Mesodermal cell (in vitro differentiated cells): ENCODE results near the gene C19orf44.

Experiments used
- H3K27ac ChIP-seq: 2 replicates; pipeline ENCODE4 v1.7.0; 2013; ENCODE audit warnings: mild to moderate bottlenecking, low read depth, low read length, moderate library complexity; ENCODE audit not compliant: severe bottlenecking
- H3K36me3 ChIP-seq: 2 replicates; pipeline ENCODE4 v1.7.1; 2013; ENCODE audit warnings: mild to moderate bottlenecking, low read length, moderate library complexity; ENCODE audit not compliant: control insufficient read depth, insufficient read depth
- H3K4me1 ChIP-seq: one replicate; pipeline ENCODE4 v1.7.1; 2013; ENCODE audit warnings: mild to moderate bottlenecking, low read length; ENCODE audit not compliant: insufficient read depth, control insufficient read depth, poor library complexity, severe bottlenecking
- H3K4me3 ChIP-seq: 2 replicates; pipeline ENCODE4 v1.7.0; 2013; ENCODE audit warnings: low read length, control low read depth, mild to moderate bottlenecking; ENCODE audit not compliant: insufficient read depth, poor library complexity, severe bottlenecking; ENCODE audit errors: extremely low read depth
- H3K9me3 ChIP-seq: 2 replicates; pipeline ENCODE4 v1.7.1; 2013; ENCODE audit warnings: mild to moderate bottlenecking, low read length, moderate library complexity; ENCODE audit not compliant: control insufficient read depth
- WGBS, 2 experiments: methylation state at CpG; one replicate each; pipeline ENCODE4 v1.1.5; 2013; ENCODE audit warnings: missing lambda C conversion rate in 2 of 2; ENCODE audit not compliant: insufficient coverage in 2 of 2; 5-methylcytosine and 5-hydroxymethylcytosine counted together

C19orf44 gene

DNA sequence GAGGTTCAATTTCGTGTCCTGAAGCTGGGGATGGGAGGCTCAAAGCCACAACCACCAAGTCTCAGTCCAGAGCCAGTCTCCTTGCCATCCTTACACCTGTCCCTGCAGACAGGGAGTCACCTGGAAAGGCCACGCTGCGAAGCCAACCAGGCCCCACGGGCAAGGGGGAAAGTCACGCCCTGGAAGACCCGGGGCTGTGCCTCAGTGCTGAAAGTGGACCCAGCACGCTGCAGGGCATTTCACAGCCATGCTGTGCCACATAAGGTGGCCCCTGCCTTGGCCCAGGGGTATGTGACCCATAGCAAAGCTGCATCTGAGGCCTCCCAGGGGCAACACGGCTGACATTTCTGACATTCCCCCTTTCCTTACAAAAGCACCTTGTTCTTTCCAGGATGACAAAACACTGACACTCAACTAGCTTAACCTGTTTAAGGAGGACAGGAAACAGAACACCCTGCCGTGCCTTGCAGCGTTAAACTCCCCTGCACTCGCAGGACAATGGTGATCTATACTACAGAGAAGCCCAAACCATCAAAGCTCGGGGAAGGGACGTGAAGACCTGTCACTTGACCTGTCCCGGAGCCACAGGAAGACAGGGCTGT is 31.2 kb downstream of the C19orf44 start:
- no peak overlapping the region for H3K27ac ChIP-seq
- WGBS, 2 experiments: 84 to 88% methylated on average over 12 to 13 of the region's 14 CpGs
- no peak overlapping the region for H3K4me3 ChIP-seq
- peaks cover 100% of the 10 kb centered on the region for H3K36me3 ChIP-seq
- H3K4me1 ChIP-seq: no peaks in the 10 kb centered on the region
- no peaks in the 10 kb centered on the region for H3K9me3 ChIP-seq

- no peaks in the 10 kb centered on the region for H3K9me3 ChIP-seq
- no peak overlapping the region for H3K4me3 ChIP-seq
- peaks cover 100% of the 10 kb centered on the region for H3K36me3 ChIP-seq
- 90 to 98% methylated on average over 10 to 11 of the region's 12 CpGs for WGBS, 2 experiments
- H3K4me1 ChIP-seq: no peaks in the 10 kb centered on the region
- no peak overlapping the region for H3K27ac ChIP-seq
Observed at GRCh38 chr19:16527971-16528521, 31.9 kb downstream of the C19orf44 start.

DNA sequence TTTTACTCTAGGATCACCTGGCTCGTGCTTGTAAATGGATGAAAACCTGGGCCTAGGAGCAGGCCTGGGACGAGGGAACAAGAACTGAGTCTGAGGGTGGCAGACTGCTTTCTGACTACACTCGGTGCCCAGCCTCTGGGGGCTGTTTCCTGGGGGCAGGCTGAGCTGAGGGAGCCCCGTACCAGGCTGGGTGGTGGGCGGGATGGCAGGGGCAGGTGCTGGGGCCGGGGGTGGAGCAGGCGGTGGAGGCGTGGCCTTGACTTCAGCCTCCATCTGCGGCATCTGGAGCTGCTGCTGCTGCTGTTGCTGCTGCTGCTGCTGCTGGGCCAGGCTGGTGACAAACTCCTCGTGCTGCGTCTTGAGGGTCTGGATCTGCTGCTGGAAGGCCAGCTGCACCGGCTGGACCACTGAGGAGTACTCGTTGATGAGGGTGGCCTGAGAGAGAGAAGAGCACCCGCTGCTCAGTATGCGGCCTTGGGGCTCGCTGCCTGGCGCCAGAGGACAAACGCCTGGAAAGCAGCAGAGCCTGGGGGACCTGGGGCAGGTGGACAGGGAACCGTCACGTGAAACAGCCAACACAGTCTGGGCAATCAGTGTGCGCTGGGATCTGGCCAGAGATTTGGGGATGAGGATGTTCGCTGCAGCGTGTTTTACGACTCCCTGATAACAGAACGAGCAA is 33.4 kb downstream of the C19orf44 start:
- Histone ChIP-seq H3K4me3 (no peak overlapping the region), H3K4me1 (no peaks in the 10 kb centered on the region), H3K36me3 (peaks cover 98% of the 10 kb centered on the region), H3K9me3 (no peaks in the 10 kb centered on the region), H3K27ac (no peak overlapping the region)
- WGBS, 2 experiments: 94 to 97% methylated on average over 22 to 23 of the region's 25 CpGs

GRCh38 chr19:16530540-16531379 is 34.6 kb downstream of the C19orf44 start:
- Histone ChIP-seq H3K36me3 (peaks cover 98% of the 10 kb centered on the region), H3K27ac (no peak overlapping the region), H3K4me1 (no peaks in the 10 kb centered on the region), H3K9me3 (no peaks in the 10 kb centered on the region), H3K4me3 (no peak overlapping the region)
- WGBS, 2 experiments: 95% methylated on average over 31 to 33 of the region's 43 CpGs

- 95 to 98% methylated on average over 10 to 12 of the region's 12 CpGs for WGBS, 2 experiments
- Histone ChIP-seq H3K36me3 (peaks cover 98% of the 10 kb centered on the region), H3K4me1 (no peaks in the 10 kb centered on the region), H3K27ac (no peak overlapping the region), H3K9me3 (no peaks in the 10 kb centered on the region), H3K4me3 (no peak overlapping the region)
Observed at GRCh38 chr19:16531380-16531669, 35.1 kb downstream of the C19orf44 start.

DNA sequence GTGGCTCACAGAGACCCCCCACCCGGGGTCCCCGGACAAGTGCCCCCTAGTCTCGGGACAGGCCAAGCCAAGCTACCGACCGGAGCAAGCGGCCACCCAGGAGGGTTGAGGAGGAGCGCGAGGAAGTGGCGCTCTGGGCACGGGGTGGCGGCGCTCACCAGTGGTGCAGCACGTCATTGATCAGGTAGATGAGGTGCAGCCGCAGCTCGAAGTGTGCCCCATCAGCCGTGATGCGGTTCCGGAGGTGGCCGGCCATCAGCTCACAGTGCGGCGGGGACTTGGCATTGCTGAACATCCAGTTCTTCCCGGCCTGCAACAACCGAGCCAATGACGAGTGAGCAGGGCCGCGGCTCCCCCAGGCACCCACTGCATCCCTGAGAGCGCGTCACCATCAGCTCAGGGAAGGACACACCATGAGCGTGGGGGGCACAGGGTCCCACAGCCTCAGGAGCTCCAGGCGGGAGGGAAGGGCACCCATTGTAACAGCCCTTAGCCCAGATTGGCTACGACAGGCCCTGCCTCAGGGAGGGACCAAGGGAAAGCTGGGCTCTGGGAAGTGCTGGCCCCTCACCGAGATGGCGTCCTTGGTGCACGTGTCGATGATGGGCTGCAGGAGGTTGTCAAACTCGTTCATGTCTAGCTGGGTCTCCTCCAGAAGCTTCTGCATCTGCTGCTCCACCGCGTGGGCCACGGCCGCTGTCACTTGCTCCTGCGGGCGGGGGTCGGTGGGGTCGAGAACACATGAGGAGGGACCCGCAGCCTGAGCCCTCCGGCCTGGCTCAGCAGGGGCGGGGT is 36.4 kb downstream of the C19orf44 start:
- Histone ChIP-seq H3K27ac (no peak overlapping the region), H3K9me3 (no peaks in the 10 kb centered on the region), H3K4me3 (no peak overlapping the region), H3K36me3 (peaks cover 98% of the 10 kb centered on the region), H3K4me1 (no peaks in the 10 kb centered on the region)
- 96 to 98% methylated on average over 39 to 47 of the region's 47 CpGs for WGBS, 2 experiments

DNA sequence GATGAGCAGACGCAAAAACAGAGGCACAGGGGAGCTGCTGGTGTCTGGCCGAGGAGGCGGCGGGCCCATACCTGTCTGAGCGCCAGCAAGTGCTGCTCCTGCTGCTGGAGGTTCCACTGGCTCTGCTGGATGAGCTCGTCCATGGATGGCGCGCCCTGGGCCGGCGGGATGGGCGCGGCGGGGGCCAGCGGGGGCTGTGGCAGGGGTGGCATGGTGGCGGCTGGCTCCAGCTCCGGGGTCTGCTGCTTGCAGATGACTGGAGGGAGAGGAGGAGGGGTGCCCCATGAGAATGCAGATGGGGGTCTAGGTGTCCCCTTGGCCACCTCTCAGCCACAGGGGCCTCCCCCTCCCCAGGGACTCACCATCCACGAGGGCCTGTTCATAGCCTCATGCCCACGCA is 39.2 kb downstream of the C19orf44 start:
- H3K4me1 ChIP-seq: peaks cover 5% of the 10 kb centered on the region
- H3K36me3 ChIP-seq: peaks cover 94% of the 10 kb centered on the region
- WGBS, 2 experiments: 95 to 98% methylated on average over 17 to 18 of the region's 18 CpGs
- no peaks in the 10 kb centered on the region for H3K9me3 ChIP-seq
- H3K4me3 ChIP-seq: no peak overlapping the region
- H3K27ac ChIP-seq: no peak overlapping the region

DNA sequence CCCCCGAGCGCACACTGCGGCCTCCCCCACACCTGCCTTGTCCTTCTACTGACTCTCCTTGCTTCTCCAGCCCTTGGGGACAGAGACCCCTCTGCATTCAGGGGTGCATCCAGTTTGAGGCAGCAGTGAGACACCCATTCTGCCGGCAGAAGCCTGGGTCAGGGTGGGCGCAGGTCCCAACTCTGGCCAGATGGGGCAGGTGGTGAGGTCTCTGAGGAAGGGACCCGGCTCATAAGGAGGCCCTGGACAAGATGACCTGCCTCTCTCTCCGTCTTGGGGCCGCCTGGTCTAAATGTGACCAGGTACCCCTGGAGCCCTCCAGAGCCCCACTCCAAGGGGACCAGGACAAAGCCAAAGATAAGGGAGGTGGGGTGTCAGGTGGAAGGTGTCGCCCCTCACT is 39.9 kb downstream of the C19orf44 start:
- Histone ChIP-seq H3K9me3 (no peaks in the 10 kb centered on the region), H3K36me3 (peaks cover 92% of the 10 kb centered on the region), H3K4me3 (no peak overlapping the region), H3K27ac (no peak overlapping the region), H3K4me1 (peaks cover 10% of the 10 kb centered on the region)
- 91 to 100% methylated on average over 6 to 9 of the region's 9 CpGs for WGBS, 2 experiments

DNA sequence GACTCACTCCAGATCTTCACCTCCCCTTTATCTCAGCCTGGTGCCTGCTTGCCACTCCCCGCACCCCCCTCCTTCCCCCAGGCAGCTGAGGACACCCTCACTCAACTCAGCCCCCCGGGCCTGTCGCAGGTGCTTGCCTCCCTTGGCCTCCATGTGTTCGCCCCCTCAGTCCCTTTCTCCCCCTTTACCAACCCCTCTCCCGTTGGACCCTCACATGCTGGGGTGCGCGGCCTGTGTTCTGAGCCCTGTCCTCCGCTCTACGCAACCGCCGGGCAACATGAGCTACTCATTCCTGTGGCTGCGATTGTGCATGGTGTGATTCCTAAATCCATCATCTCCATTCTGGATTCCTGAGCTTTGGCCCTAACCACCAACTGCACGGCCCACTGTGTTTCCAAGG is 40.9 kb downstream of the C19orf44 start:
- Histone ChIP-seq H3K4me3 (no peak overlapping the region), H3K4me1 (peaks cover 10% of the 10 kb centered on the region), H3K36me3 (peaks cover 82% of the 10 kb centered on the region), H3K27ac (no peak overlapping the region), H3K9me3 (no peaks in the 10 kb centered on the region)
- 94 to 97% methylated on average over 11 to 12 of the region's 13 CpGs for WGBS, 2 experiments

DNA sequence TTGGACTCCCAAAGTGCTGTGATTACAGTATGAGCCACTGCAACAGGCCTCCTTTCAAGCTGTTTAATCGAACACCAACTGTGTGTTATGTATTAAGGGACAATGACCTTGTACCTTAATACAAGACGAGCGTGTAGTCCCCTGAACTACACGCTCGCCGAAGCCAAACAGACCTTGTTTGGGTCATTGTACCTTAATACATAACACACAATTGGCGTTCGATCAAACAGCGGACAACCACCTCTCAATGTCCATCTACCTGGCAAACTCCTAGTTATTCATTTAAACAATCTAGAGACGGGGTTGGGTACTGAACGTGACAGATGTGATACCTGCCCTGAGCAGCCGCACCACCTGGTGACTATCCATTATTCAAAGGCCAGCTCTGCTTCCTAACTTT is 44.8 kb downstream of the C19orf44 start:
- H3K9me3 ChIP-seq: no peaks in the 10 kb centered on the region

More for the DNA sequence above, 44.8 kb downstream of the C19orf44 start:
- peaks cover 50% of the 10 kb centered on the region for H3K36me3 ChIP-seq
- H3K4me3 ChIP-seq: peak overlapping the region; percentile 98
- no peak overlapping the region for H3K27ac ChIP-seq
- H3K4me1 ChIP-seq: peaks cover 14% of the 10 kb centered on the region
- WGBS, 2 experiments: 89 to 91% methylated on average over 7 to 9 of the region's 12 CpGs
